Embryonic facial prominence (tissue), 1 donor: ENCODE data around the gene MAN1B1.

ENCODE experiments used
- DNase-seq: peaks from one replicate; pipeline ENCODE4 v3.0.0-alpha.2; 2016; ENCODE audit errors: extremely low spot score

MAN1B1 gene

GRCh38 chr9:137084526-137084925, 2.3 kb upstream of the MAN1B1 start:
- no peak for DNase-seq

GRCh38 chr9:137085920-137086530, 760 bp upstream of the MAN1B1 start:
- no peak for DNase-seq

GRCh38 chr9:137087409-137087925, 682 bp downstream of the MAN1B1 start:
- no peak for DNase-seq

- no peak for DNase-seq
Observed at GRCh38 chr9:137088121-137088520, 1.3 kb downstream of the MAN1B1 start.

GRCh38 chr9:137089232-137089947, 2.6 kb downstream of the MAN1B1 start:
- DNase-seq, result no peak

GRCh38 chr9:137095664-137096517, 9.1 kb downstream of the MAN1B1 start:
- DNase-seq, result no peak

- no peak for DNase-seq
Observed at GRCh38 chr9:137096785-137097546, 10.2 kb downstream of the MAN1B1 start.

- no peak for DNase-seq
Observed at GRCh38 chr9:137097761-137098462, 11.1 kb downstream of the MAN1B1 start.

GRCh38 chr9:137099231-137099630, 12.4 kb downstream of the MAN1B1 start:
- no peak for DNase-seq

GRCh38 chr9:137103206-137103999, 16.6 kb downstream of the MAN1B1 start:
- no peak for DNase-seq

GRCh38 chr9:137105814-137106661, 19.3 kb downstream of the MAN1B1 start:
- no peak for DNase-seq

- DNase-seq, result no peak
Observed at GRCh38 chr9:137106662-137107250, 20.0 kb downstream of the MAN1B1 start.

- DNase-seq, result no peak
Observed at GRCh38 chr9:137107312-137107921, 20.6 kb downstream of the MAN1B1 start.

GRCh38 chr9:137107982-137108381, 21.2 kb downstream of the MAN1B1 start:
- DNase-seq, result no peak

- DNase-seq, result no peak
Observed at GRCh38 chr9:137108608-137109249, 21.9 kb downstream of the MAN1B1 start.

GRCh38 chr9:137109250-137110146, 22.7 kb downstream of the MAN1B1 start:
- no peak for DNase-seq
